ENCODE measurements around the gene GNAZ. TPM values are rescaled to one million over a fixed set of nuclear protein-coding genes. Genes with fewer than 3 reads are reported as not detected.

GNAZ gene
- total and polyA plus RNA-seq, 8 donors, result 1.7 to 4.7 (median 3.9) TPM

DNA sequence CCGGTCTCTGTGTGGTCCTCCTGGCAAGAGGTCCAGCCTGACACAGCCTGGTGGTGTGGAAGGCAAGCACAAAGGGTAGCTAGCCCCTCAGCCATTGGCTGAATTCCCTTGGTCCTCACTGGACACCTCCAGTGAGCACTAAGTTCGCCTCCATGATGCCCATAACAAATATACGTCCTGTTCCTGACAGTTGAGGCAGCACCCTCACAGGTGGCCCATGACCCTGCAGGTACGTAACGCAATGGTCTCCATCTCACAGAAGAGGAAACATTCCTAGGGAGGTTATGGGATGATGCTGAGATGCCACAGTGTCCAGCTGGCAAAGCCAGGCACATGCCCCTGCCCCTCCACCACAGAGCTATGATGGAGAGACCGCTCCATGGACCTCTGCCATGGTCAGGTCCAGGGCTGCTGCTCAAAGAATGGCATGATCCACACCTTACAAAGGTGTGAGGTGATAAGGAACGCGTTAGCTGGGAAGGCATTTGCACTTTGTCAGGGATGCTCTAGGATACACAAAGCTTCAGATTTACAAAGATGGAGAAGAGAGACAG lies 1.4 kb upstream of the GNAZ start:
- Histone ChIP-seq H3K27me3 (peaks cover 0 to 45% of the 10 kb centered on the region in 2 donors), H3K9me3 (no peaks in the 10 kb centered on the region), H3K36me3 (no peaks in the 10 kb centered on the region), H3K4me1 (peaks cover 8 to 18% of the 10 kb centered on the region in 2 donors), H3K4me3 (no peak overlapping the region), H3K27ac (no peak overlapping the region)
- DNase-seq (peak in 1 of 4 donors; percentile 15), ATAC-seq (no peak)
- TF ChIP-seq, protein P1, sequence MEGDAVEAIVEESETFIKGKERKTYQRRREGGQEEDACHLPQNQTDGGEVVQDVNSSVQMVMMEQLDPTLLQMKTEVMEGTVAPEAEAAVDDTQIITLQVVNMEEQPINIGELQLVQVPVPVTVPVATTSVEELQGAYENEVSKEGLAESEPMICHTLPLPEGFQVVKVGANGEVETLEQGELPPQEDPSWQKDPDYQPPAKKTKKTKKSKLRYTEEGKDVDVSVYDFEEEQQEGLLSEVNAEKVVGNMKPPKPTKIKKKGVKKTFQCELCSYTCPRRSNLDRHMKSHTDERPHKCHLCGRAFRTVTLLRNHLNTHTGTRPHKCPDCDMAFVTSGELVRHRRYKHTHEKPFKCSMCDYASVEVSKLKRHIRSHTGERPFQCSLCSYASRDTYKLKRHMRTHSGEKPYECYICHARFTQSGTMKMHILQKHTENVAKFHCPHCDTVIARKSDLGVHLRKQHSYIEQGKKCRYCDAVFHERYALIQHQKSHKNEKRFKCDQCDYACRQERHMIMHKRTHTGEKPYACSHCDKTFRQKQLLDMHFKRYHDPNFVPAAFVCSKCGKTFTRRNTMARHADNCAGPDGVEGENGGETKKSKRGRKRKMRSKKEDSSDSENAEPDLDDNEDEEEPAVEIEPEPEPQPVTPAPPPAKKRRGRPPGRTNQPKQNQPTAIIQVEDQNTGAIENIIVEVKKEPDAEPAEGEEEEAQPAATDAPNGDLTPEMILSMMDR (IDR thresholded peaks at IDR 0.05), result no peak
- intact Hi-C loops (cut with DNase I), result no loop called here

DNA sequence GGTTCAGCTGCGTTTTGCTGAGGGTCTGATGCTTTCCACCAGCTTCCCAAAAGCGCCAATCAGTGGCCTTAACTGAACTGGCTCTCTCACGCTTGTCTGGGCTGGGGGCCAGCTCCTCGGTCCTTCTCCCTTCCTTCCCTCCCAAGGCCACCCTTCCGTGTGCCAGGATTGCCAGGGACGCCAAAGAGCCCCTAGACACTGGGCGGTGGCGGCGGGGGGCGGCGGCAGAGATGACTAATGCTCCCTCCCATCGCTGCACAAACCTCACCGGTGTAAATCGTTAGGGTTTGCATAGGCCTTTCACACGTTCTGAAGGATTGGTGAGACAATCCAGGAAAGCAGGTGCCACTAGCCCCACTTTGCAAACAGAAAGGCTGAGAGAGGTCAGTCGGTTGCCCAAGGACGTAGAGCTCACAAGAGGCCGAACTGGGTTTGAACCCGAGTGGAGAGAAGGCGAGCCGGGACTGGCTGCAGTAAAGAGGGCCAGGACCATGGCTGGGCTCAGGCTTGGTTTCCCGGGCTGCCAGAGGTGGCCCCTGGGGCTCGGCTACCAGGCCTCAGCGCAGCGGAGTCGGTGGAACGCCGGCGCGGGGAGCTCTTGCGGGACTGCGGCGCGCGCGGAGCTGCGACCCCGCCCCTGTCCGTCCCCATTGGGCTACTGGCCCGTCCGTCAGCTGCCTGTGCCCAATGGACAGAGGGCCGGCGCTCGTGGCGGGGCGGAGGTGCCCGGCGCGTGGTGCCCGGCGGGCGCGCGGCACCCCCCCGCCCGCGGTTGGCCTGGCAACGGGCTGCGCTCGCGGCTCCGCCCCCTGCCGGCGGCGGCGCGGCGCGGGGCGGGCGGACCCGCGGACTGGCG lies 589 bp upstream of the GNAZ start:
- TF ChIP-seq, protein P1 (IDR thresholded peaks at IDR 0.05), result no peak
- no peaks in the 10 kb centered on the region for H3K9me3 ChIP-seq
- no peaks in the 10 kb centered on the region for H3K36me3 ChIP-seq
- peak overlapping the region; percentile 51 to 55 for H3K4me3 ChIP-seq
- DNase-seq (peak; percentile 83 to 93 (median 90)), ATAC-seq (peak; percentile 100)
- intact Hi-C loops (cut with DNase I), result no loop called here
- H3K4me1 ChIP-seq, result peaks cover 8 to 18% of the 10 kb centered on the region in 2 donors
- peaks cover 0 to 45% of the 10 kb centered on the region in 2 donors for H3K27me3 ChIP-seq
- peak overlapping the region in 1 of 2 donors; percentile 37 for H3K27ac ChIP-seq

DNA sequence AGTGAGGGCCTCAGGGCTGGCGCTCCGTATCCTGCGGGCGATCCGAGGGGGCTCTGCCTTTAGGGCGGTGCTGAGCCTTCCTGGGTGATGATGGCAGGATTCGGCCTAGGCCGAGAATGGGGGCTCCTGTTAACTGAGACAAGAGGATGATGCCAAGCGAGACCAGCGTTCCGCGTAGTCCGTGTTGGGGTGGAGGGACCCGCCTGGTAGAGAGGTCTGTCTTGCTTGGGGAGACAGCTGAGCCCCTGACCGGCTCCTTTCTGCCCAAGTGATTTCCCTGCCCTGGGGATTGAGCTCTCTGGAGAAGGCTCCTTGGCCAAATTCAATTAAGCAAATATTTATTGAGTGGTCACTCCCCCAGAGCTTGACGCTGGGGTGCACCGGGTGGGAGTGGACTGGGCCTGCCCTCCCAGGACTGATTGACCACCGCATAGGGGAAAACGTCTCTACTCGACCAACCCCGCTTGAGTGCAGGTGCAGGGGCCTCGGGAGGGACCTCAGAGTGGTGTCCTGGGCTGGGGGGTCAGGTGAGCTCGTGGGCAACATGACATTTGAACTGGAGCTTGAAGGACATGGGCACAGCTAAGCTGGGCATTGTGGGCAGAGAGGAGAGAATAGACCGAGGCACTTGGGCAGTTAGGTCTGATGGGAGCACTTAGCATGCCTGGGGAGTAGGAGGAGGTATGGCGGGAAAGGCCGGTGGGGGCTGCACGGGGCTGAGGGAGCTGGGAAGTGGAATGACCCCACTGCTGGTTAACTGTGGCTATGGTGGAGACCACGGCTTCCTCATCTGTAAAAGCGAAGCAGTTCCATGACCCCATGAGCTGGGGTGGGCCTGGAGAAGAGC lies 1.1 kb downstream of the GNAZ start:
- Histone ChIP-seq H3K27ac (no peak overlapping the region), H3K9me3 (no peaks in the 10 kb centered on the region), H3K36me3 (no peaks in the 10 kb centered on the region), H3K27me3 (peaks cover 0 to 45% of the 10 kb centered on the region in 2 donors), H3K4me3 (no peak overlapping the region), H3K4me1 (peaks cover 8 to 18% of the 10 kb centered on the region in 2 donors)
- DNase-seq, result peak in 1 of 4 donors; percentile 55
- no peak for ATAC-seq
- TF ChIP-seq, protein P1 (IDR thresholded peaks at IDR 0.05), result no peak
- intact Hi-C loops (cut with DNase I), result no loop called here

DNA sequence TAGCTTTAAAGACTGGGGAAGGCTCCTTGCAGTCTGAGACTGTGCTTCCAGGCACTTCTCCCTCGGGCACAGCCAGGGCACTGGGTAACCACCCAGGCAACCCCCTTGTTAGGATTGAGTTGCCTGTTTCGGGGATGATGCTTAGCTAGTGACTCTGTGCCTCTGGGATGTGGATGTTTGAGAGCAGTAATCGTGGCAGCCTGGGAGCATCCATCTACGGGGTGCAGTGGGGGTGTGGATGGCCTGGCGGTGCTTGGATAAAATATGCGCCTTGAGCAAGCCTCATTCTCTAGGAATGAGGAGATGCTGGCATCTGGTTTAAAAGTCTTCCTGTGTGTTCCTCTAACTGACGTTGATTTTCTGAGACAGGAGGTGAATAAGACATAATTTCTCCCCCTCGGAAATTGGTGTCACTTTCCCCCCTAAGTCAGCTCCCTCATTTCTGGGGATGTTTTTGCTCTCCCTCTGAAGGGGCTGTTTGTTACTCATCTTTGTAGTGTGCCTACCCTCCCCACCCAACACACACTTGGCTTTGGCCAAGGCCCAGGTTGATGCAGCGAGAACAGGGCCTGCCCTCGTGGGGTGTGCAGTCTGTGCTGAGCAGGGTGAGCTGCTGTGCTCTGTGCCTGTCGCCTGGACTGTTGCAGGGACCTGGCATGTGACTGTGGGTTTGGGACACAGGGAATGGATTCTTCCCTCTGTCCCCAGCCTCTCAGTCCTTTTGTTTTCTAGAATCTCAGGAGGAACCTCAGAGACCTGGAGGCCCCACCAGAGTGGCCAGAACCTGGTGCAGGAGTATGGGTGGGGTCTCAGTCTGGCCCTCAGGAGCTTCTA lies 2.0 kb downstream of the GNAZ start:
- no peak overlapping the region for H3K4me3 ChIP-seq

More for the DNA sequence above, 2.0 kb downstream of the GNAZ start:
- no peak overlapping the region for H3K27ac ChIP-seq
- ATAC-seq, result no peak
- H3K9me3 ChIP-seq, result no peaks in the 10 kb centered on the region
- DNase-seq, result peak in 1 of 4 donors; percentile 26
- no peaks in the 10 kb centered on the region for H3K36me3 ChIP-seq
- peaks cover 8 to 18% of the 10 kb centered on the region in 2 donors for H3K4me1 ChIP-seq
- H3K27me3 ChIP-seq, result peaks cover 0 to 45% of the 10 kb centered on the region in 2 donors
- TF ChIP-seq, protein P1 (IDR thresholded peaks at IDR 0.05), result no peak
- intact Hi-C loops (cut with DNase I), result no loop called here
